ENCODE measurements around the gene NAPB. TPM values are rescaled to one million over a fixed set of nuclear protein-coding genes. Genes with fewer than 3 reads are reported as not detected.

NAPB gene
- total and polyA plus RNA-seq, 2 of the 8 experiments (the other 6 are each of a cell fraction or from before 2014, with no cell fraction given), result 6.2 to 12.3 TPM

DNA sequence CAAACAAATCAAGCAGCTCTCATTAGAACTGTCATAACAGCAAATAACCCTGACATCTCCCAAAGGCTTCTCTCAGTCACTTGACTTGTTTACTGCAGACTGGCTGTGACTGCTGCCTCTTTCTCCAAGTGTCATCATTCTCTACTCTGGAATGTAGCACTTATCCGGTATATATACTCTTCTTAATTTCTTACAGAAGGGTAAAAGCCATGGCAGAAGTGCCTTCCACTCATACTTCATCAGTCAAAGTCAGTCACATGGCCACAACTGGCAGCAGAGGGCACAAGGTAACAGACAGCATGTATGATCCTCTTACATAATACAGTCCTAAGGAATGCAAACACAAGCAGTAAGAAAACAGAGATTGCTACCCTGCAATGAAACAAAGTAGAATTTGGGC is 9.3 kb downstream of the NAPB start:
- H3K23ac ChIP-seq (ENCODE audit: insufficient read length), result no peak overlapping the region
- no peaks in the 10 kb centered on the region for H3K23me2 ChIP-seq (ENCODE audit: low read depth, low read length)
- 89% methylated on average over 1 of the region's 1 CpG; no CpG with 5 or more reads in 1 of the 2 experiments for WGBS, 2 experiments (ENCODE audit: extremely low coverage in 1 of 2, insufficient coverage in 1 of 2, insufficient read length in 1 of 2, insufficient replicate concordance in 2 of 2, low coverage in 1 of 2, low lambda C conversion rate in 2 of 2, missing lambda C conversion rate in 1 of 2)
- no peaks in the 10 kb centered on the region for H3K9me3 ChIP-seq (ENCODE audit: insufficient read depth in 2 of 2, low read depth in 1 of 2, low read length in 1 of 2)
- H2BK20ac ChIP-seq (ENCODE audit: low read length), result no peak overlapping the region
- ChIA-PET POLR2A (ENCODE audit: partially characterized antibody) (interaction anchor here (0.9 kb wide), 1 partner anchor 9 kb away, joined by 3 read pairs; no protein-coding TSS in a partner anchor), CTCF (ENCODE audit: partially characterized antibody) (interaction anchor here (0.7 kb wide), 1 partner anchor 189 kb away, joined by 3 read pairs; no protein-coding TSS in a partner anchor)
- H2BK12ac ChIP-seq (ENCODE audit: low read depth, low read length), result no peak overlapping the region
- no peak overlapping the region; a peak in 1 of 8 replicates for H3K4me3 ChIP-seq (ENCODE audit: extremely low read depth in 1 of 4, insufficient read depth in 2 of 4, low read depth in 3 of 4, low read length in 4 of 4)
- H2BK120ac ChIP-seq (replicated peaks; ENCODE audit: low read depth, low read length), result no peak overlapping the region
- H3K14ac ChIP-seq (ENCODE audit: insufficient read length), result no peak overlapping the region
- no peak overlapping the region for H3K9ac ChIP-seq (replicated peaks in 1 of 4; ENCODE audit: extremely low read depth in 1 of 4, low read depth in 3 of 4, low read length in 3 of 4)
- H3K27ac ChIP-seq (ENCODE audit: low read depth, low read length), result no peak overlapping the region
- no peaks in the 10 kb centered on the region for H3K36me3 ChIP-seq (ENCODE audit: control insufficient read depth in 2 of 4, insufficient read depth in 4 of 4, low read length in 3 of 4)
- H2BK15ac ChIP-seq (ENCODE audit: low read length), result no peak overlapping the region
- no peak overlapping the region for H4K5ac ChIP-seq (ENCODE audit: insufficient read length, low read depth, low read length)
- no peak overlapping the region for H3K56ac ChIP-seq (replicated peaks; ENCODE audit: insufficient read length, low read depth, low read length)
- peaks cover 8 to 18% of the 10 kb centered on the region in 2 experiments for H4K20me1 ChIP-seq (replicated peaks in 1 of 2; ENCODE audit: control insufficient read depth in 1 of 2, insufficient read depth in 2 of 2, low read length in 2 of 2)
- H3K4me2 ChIP-seq (ENCODE audit: insufficient read depth in 1 of 2, low read depth in 2 of 2, low read length in 2 of 2), result no peak overlapping the region
- H2BK5ac ChIP-seq (ENCODE audit: low read depth, low read length), result no peak overlapping the region
- peaks cover 15 to 99% of the 10 kb centered on the region in 2 experiments for H3K79me2 ChIP-seq (ENCODE audit: control insufficient read depth in 1 of 2, insufficient read depth in 2 of 2, low read length in 2 of 2)
- DNase-seq (ENCODE audit: low read depth in 1 of 2, low spot score in 2 of 2) (no peak), FAIRE-seq (no peak)
- H3K79me1 ChIP-seq (ENCODE audit: low read depth, low read length), result 0 out of 2 replicates have a peak, but pooled peaks cover 8% of the 10 kb centered on the region
- no peak overlapping the region for H4K91ac ChIP-seq (replicated peaks; ENCODE audit: insufficient read length, low read length)
- H4K8ac ChIP-seq (ENCODE audit: extremely low read depth, insufficient read depth, low read length), result no peak overlapping the region
- H2AFZ ChIP-seq (ENCODE audit: low read length), result no peak overlapping the region
- H3K4me1 ChIP-seq (replicated peaks in 1 of 4; ENCODE audit: control insufficient read depth in 3 of 4, insufficient read depth in 4 of 4, low read length in 3 of 4), result peaks cover 0 to 3% (median 0%) of the 10 kb centered on the region in 4 experiments; a peak in 2 of 7 replicates
- no peak overlapping the region for H3K18ac ChIP-seq (ENCODE audit: extremely low read depth, low read length)
- H3K27me3 ChIP-seq (replicated peaks in 1 of 4; ENCODE audit: control insufficient read depth in 3 of 4, extremely low read depth in 1 of 4, insufficient read depth in 3 of 4, low read length in 3 of 4), result no peaks in the 10 kb centered on the region
- TF ChIP-seq RXRA (IDR thresholded peaks at IDR 0.05; ENCODE audit: insufficient read depth, low read depth, low read length), result no peak
- H2AK5ac ChIP-seq (ENCODE audit: low read depth, low read length), result no peak overlapping the region
- H3K4ac ChIP-seq (replicated peaks; ENCODE audit: insufficient read length, low read depth, low read length), result no peak overlapping the region
